Measurements from ENCODE around the gene BTBD2.
A peak's percentile ranks its signal among the peaks of the same experiment; 100 is the strongest.
"Not testable (repeated sequence)": the region's sequence is repeated elsewhere in the genome, so short reads cannot be mapped to it uniquely, and the experiment has no call there.

The BTBD2 gene

GRCh38 chr19:2039959-2040646 is 24.6 kb upstream of the BTBD2 start:
- Mint-ChIP-seq H3K9me3 (no peaks in the 10 kb centered on the region), H3K36me3 (ENCODE audit: insufficient read depth) (peaks cover 76% of the 10 kb centered on the region), H3K27ac (peak overlapping the region; percentile 79 to 96), H3K4me3 (peak overlapping the region in 1 of 2 donors; percentile 74), H3K27me3 (no peaks in the 10 kb centered on the region), H3K4me1 (ENCODE audit: low read depth in 2 of 2) (peaks cover 16 to 31% of the 10 kb centered on the region in 2 donors)
- DNase-seq (no peak), ATAC-seq (replicated peaks) (no peak)

- no peak for DNase-seq
- H3K9me3 Mint-ChIP-seq: no peaks in the 10 kb centered on the region
- H3K27ac Mint-ChIP-seq: peak overlapping the region; percentile 79 to 90
- peaks cover 21 to 30% of the 10 kb centered on the region in 2 donors for H3K4me1 Mint-ChIP-seq (ENCODE audit: low read depth in 2 of 2)
- H3K27me3 Mint-ChIP-seq: no peaks in the 10 kb centered on the region
- no peak for ATAC-seq (replicated peaks)
- peak overlapping the region in 1 of 2 donors; percentile 48 for H3K4me3 Mint-ChIP-seq
- H3K36me3 Mint-ChIP-seq (ENCODE audit: insufficient read depth): peaks cover 68% of the 10 kb centered on the region
Measured at GRCh38 chr19:2039089-2039958, 23.8 kb upstream of the BTBD2 start.

- H3K4me3 Mint-ChIP-seq: peak overlapping the region in 1 of 2 donors; percentile 48
- peaks cover 16 to 25% of the 10 kb centered on the region in 2 donors for H3K4me1 Mint-ChIP-seq (ENCODE audit: low read depth in 2 of 2)
- H3K27me3 Mint-ChIP-seq: no peaks in the 10 kb centered on the region
- ATAC-seq (replicated peaks) (no peak), DNase-seq (no peak)
- no peaks in the 10 kb centered on the region for H3K9me3 Mint-ChIP-seq
- peak overlapping the region; percentile 79 to 90 for H3K27ac Mint-ChIP-seq
- H3K36me3 Mint-ChIP-seq (ENCODE audit: insufficient read depth): peaks cover 59% of the 10 kb centered on the region
Measured at GRCh38 chr19:2038284-2039088, 23.0 kb upstream of the BTBD2 start.

- H3K4me3 Mint-ChIP-seq: peak overlapping the region in 1 of 2 donors; percentile 6
- DNase-seq: no peak
- no peaks in the 10 kb centered on the region for H3K27me3 Mint-ChIP-seq
- no peak for ATAC-seq (replicated peaks)
- H3K27ac Mint-ChIP-seq: peak overlapping the region in 1 of 2 donors; percentile 84
- H3K4me1 Mint-ChIP-seq (ENCODE audit: low read depth in 2 of 2): peaks cover 15 to 25% of the 10 kb centered on the region in 2 donors
- no peaks in the 10 kb centered on the region for H3K9me3 Mint-ChIP-seq
- peaks cover 52% of the 10 kb centered on the region for H3K36me3 Mint-ChIP-seq (ENCODE audit: insufficient read depth)
Measured at GRCh38 chr19:2037651-2038255, 22.2 kb upstream of the BTBD2 start.

- Mint-ChIP-seq H3K9me3 (no peaks in the 10 kb centered on the region), H3K4me3 (no peak overlapping the region), H3K27me3 (no peaks in the 10 kb centered on the region), H3K36me3 (ENCODE audit: insufficient read depth) (peaks cover 39% of the 10 kb centered on the region), H3K27ac (no peak overlapping the region), H3K4me1 (ENCODE audit: low read depth in 2 of 2) (peaks cover 18 to 31% of the 10 kb centered on the region in 2 donors)
- no peak for DNase-seq
- no peak for ATAC-seq (replicated peaks)
Measured at GRCh38 chr19:2036424-2036823, 20.9 kb upstream of the BTBD2 start.

- no peaks in the 10 kb centered on the region for H3K27me3 Mint-ChIP-seq
- ATAC-seq (replicated peaks): no peak
- peak overlapping the region in 1 of 2 donors; percentile 68 for H3K27ac Mint-ChIP-seq
- H3K36me3 Mint-ChIP-seq (ENCODE audit: insufficient read depth): peaks cover 30% of the 10 kb centered on the region
- H3K4me3 Mint-ChIP-seq: no peak overlapping the region
- peaks cover 18 to 25% of the 10 kb centered on the region in 2 donors for H3K4me1 Mint-ChIP-seq (ENCODE audit: low read depth in 2 of 2)
- no peak for DNase-seq
- no peaks in the 10 kb centered on the region for H3K9me3 Mint-ChIP-seq
Measured at GRCh38 chr19:2035590-2035991, 20.1 kb upstream of the BTBD2 start.

GRCh38 chr19:2034729-2035589 is 19.4 kb upstream of the BTBD2 start:
- no peaks in the 10 kb centered on the region for H3K27me3 Mint-ChIP-seq
- peaks cover 27% of the 10 kb centered on the region for H3K36me3 Mint-ChIP-seq (ENCODE audit: insufficient read depth)
- peaks cover 18 to 25% of the 10 kb centered on the region in 2 donors for H3K4me1 Mint-ChIP-seq (ENCODE audit: low read depth in 2 of 2)
- ATAC-seq (replicated peaks) (peak; percentile 55), DNase-seq (peak; percentile 60 to 67 (median 65))
- H3K27ac Mint-ChIP-seq: peak overlapping the region in 1 of 2 donors; percentile 68
- H3K9me3 Mint-ChIP-seq: no peaks in the 10 kb centered on the region
- peak overlapping the region; percentile 22 to 42 for H3K4me3 Mint-ChIP-seq

GRCh38 chr19:2034253-2034652 is 18.7 kb upstream of the BTBD2 start:
- DNase-seq; H3K4me3 Mint-ChIP-seq; H3K9me3 Mint-ChIP-seq; H3K27me3 Mint-ChIP-seq; ATAC-seq (replicated peaks); H3K27ac Mint-ChIP-seq: not testable (repeated sequence)
- peaks cover 21% of the 10 kb centered on the region for H3K36me3 Mint-ChIP-seq (ENCODE audit: insufficient read depth)
- H3K4me1 Mint-ChIP-seq (ENCODE audit: low read depth in 2 of 2): peaks cover 18 to 24% of the 10 kb centered on the region in 2 donors

- ATAC-seq (replicated peaks) (no peak), DNase-seq (no peak)
- Mint-ChIP-seq H3K27ac (no peak overlapping the region), H3K4me1 (ENCODE audit: low read depth in 2 of 2) (peaks cover 18 to 22% of the 10 kb centered on the region in 2 donors), H3K9me3 (no peaks in the 10 kb centered on the region), H3K36me3 (ENCODE audit: insufficient read depth) (peaks cover 17% of the 10 kb centered on the region), H3K27me3 (no peaks in the 10 kb centered on the region), H3K4me3 (no peak overlapping the region)
Measured at GRCh38 chr19:2033825-2034159, 18.3 kb upstream of the BTBD2 start.

- H3K4me3 Mint-ChIP-seq: no peak overlapping the region
Measured at GRCh38 chr19:2033115-2033824, 17.8 kb upstream of the BTBD2 start.

GRCh38 chr19:2032296-2032941 is 16.9 kb upstream of the BTBD2 start:
- H3K36me3 Mint-ChIP-seq (ENCODE audit: insufficient read depth): peaks cover 3% of the 10 kb centered on the region
- no peaks in the 10 kb centered on the region for H3K9me3 Mint-ChIP-seq
- no peak for DNase-seq
- peaks cover 18 to 20% of the 10 kb centered on the region in 2 donors for H3K4me1 Mint-ChIP-seq (ENCODE audit: low read depth in 2 of 2)
- peak overlapping the region; percentile 72 to 84 for H3K27ac Mint-ChIP-seq
- H3K27me3 Mint-ChIP-seq: no peaks in the 10 kb centered on the region
- peak; percentile 67 for ATAC-seq (replicated peaks)
- H3K4me3 Mint-ChIP-seq: peak overlapping the region; percentile 58 to 78

More at GRCh38 chr19:2033115-2033824, 17.8 kb upstream of the BTBD2 start:
- ATAC-seq (replicated peaks) (no peak), DNase-seq (no peak)
- H3K9me3 Mint-ChIP-seq: no peaks in the 10 kb centered on the region
- H3K36me3 Mint-ChIP-seq (ENCODE audit: insufficient read depth): peaks cover 12% of the 10 kb centered on the region
- peaks cover 18 to 22% of the 10 kb centered on the region in 2 donors for H3K4me1 Mint-ChIP-seq (ENCODE audit: low read depth in 2 of 2)
- H3K27me3 Mint-ChIP-seq: no peaks in the 10 kb centered on the region
- H3K27ac Mint-ChIP-seq: peak overlapping the region in 1 of 2 donors; percentile 84

Measured in effector memory CD8-positive, alpha-beta T cell (primary cell).